Parathyroid adenoma (tissue), 2 donors: ENCODE data around the gene TCF7L2.

Source experiments
- H2AFZ ChIP-seq: fragments of 300-600 bp; sonication (generic); one replicate; pipeline ENCODE4 v1.7.0; 2017; ENCODE audit warnings: antibody characterized with exemption, mild to moderate bottlenecking
- H3K27ac ChIP-seq: fragments of 300-600 bp; sonication (generic); one replicate; pipeline ENCODE4 v1.7.0; 2017
- H3K27me3 ChIP-seq: fragments of 300-600 bp; sonication (generic); one replicate; pipeline ENCODE4 v1.7.0; 2017; ENCODE audit warnings: low read length; ENCODE audit not compliant: control insufficient read depth, insufficient read depth
- H3K36me3 ChIP-seq: fragments of 300-600 bp; sonication (generic); one replicate; pipeline ENCODE4 v1.7.0; 2017; ENCODE audit warnings: low read length; ENCODE audit not compliant: control insufficient read depth, insufficient read depth
- H3K4me1 ChIP-seq: fragments of 300-600 bp; sonication (generic); one replicate; pipeline ENCODE4 v1.7.0; 2017; ENCODE audit warnings: control low read depth
- H3K4me2 ChIP-seq: fragments of 300-600 bp; sonication (generic); one replicate; pipeline ENCODE4 v1.7.0; 2017; ENCODE audit warnings: low read length
- H3K4me3 ChIP-seq: fragments of 300-600 bp; sonication (generic); one replicate; pipeline ENCODE4 v1.7.0; 2017; ENCODE audit warnings: low read depth, low read length
- H3K79me2 ChIP-seq: fragments of 300-600 bp; sonication (generic); one replicate; pipeline ENCODE4 v1.7.0; 2017; ENCODE audit warnings: control low read depth
- H3K9ac ChIP-seq: fragments of 300-600 bp; sonication (generic); one replicate; pipeline ENCODE4 v1.7.0; 2017; ENCODE audit warnings: mild to moderate bottlenecking
- H3K9me3 ChIP-seq: fragments of 300-600 bp; sonication (generic); one replicate; pipeline ENCODE4 v1.7.0; 2017; ENCODE audit warnings: low read length; ENCODE audit not compliant: control insufficient read depth
- CTCF ChIP-seq: fragments of 300-600 bp; sonication (generic); IDR thresholded peaks from one replicate; pipeline ENCODE4 v1.7.0; 2017; ENCODE audit warnings: antibody characterized with exemption, mild to moderate bottlenecking
- donor health status: primary hyperparathyroidism.

Gene TCF7L2

GRCh38 chr10:113161066-113161465, 211.0 kb downstream of the TCF7L2 start:
- Histone ChIP-seq H3K36me3 (no peaks in the 10 kb centered on the region), H3K4me3 (no peak overlapping the region), H2AFZ (no peak overlapping the region), H3K4me1 (no peaks in the 10 kb centered on the region), H3K27ac (no peak overlapping the region), H3K79me2 (no peaks in the 10 kb centered on the region), H3K27me3 (no peaks in the 10 kb centered on the region), H3K9ac (no peak overlapping the region), H3K9me3 (no peaks in the 10 kb centered on the region), H3K4me2 (no peak overlapping the region)
- no peak for TF ChIP-seq CTCF

GRCh38 chr10:113162960-113163359, 212.9 kb downstream of the TCF7L2 start:
- Histone ChIP-seq H3K9me3 (no peaks in the 10 kb centered on the region), H3K27me3 (no peaks in the 10 kb centered on the region), H3K4me3 (no peak overlapping the region), H3K36me3 (no peaks in the 10 kb centered on the region), H2AFZ (no peak overlapping the region), H3K4me2 (no peak overlapping the region), H3K4me1 (no peaks in the 10 kb centered on the region), H3K79me2 (no peaks in the 10 kb centered on the region), H3K9ac (no peak overlapping the region), H3K27ac (no peak overlapping the region)
- no peak for TF ChIP-seq CTCF

- no peak for TF ChIP-seq CTCF
- no peak overlapping the region for H3K27ac ChIP-seq
- H3K4me1 ChIP-seq, result no peaks in the 10 kb centered on the region
- no peak overlapping the region for H2AFZ ChIP-seq
- H3K27me3 ChIP-seq, result no peaks in the 10 kb centered on the region
- no peaks in the 10 kb centered on the region for H3K79me2 ChIP-seq
- H3K4me3 ChIP-seq, result no peak overlapping the region
- no peak overlapping the region for H3K9ac ChIP-seq
- H3K9me3 ChIP-seq, result no peaks in the 10 kb centered on the region
- no peak overlapping the region for H3K4me2 ChIP-seq
- no peaks in the 10 kb centered on the region for H3K36me3 ChIP-seq
These were observed 215.6 kb downstream of the TCF7L2 start for GRCh38 chr10:113165673-113166072.

- Histone ChIP-seq H3K4me3 (no peak overlapping the region), H3K79me2 (no peaks in the 10 kb centered on the region), H3K36me3 (no peaks in the 10 kb centered on the region), H3K9me3 (no peaks in the 10 kb centered on the region), H3K4me2 (no peak overlapping the region), H3K9ac (no peak overlapping the region), H3K4me1 (no peaks in the 10 kb centered on the region), H3K27ac (no peak overlapping the region), H3K27me3 (no peaks in the 10 kb centered on the region), H2AFZ (no peak overlapping the region)
- TF ChIP-seq CTCF, result no peak
These were observed 217.7 kb downstream of the TCF7L2 start for GRCh38 chr10:113167702-113168101.

- H3K4me3 ChIP-seq, result no peak overlapping the region
- H3K4me1 ChIP-seq, result no peaks in the 10 kb centered on the region
- no peak for TF ChIP-seq CTCF
- H3K9ac ChIP-seq, result no peak overlapping the region
- no peaks in the 10 kb centered on the region for H3K36me3 ChIP-seq
- H3K79me2 ChIP-seq, result no peaks in the 10 kb centered on the region
- H3K27me3 ChIP-seq, result no peaks in the 10 kb centered on the region
- H2AFZ ChIP-seq, result no peak overlapping the region
- no peak overlapping the region for H3K27ac ChIP-seq
- H3K9me3 ChIP-seq, result no peaks in the 10 kb centered on the region
- H3K4me2 ChIP-seq, result no peak overlapping the region
These were observed 218.5 kb downstream of the TCF7L2 start for GRCh38 chr10:113168584-113168983.
